Measurements from ENCODE around the gene DHFR2. TPM values are rescaled to one million over a fixed set of nuclear protein-coding genes. Genes with fewer than 3 reads are reported as not detected.

Gene DHFR2
- total RNA-seq, 4 donors from 2014 or later = 2.8 to 4.9 (median 3.6) TPM

- TF ChIP-seq CTCF (IDR thresholded peaks at IDR 0.05) = no peak
- ATAC-seq (ENCODE audit: low FRiP score) = no peak
- no peak for DNase-seq (ENCODE audit: low spot score)
Measured at GRCh38 chr3:94015025-94015424, 47.7 kb downstream of the DHFR2 start.

DNA sequence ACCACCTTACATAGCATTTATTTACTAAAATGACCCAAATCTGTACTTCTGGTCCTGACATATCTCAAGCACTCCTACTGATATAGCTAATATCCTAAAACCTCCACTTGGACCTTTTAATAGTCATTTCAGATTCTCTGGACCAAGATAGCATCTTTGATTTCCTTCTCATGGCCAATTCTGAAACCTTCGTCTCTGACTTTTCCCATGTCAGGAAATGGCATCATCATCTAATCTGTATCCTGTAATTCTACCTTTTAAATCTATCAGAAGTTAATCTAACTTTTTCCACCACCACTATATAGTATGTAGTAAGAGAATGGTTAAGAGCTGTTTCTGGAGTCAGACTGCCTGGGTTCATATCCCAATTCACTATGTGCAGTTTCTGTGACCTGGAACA, 50.5 kb downstream of the DHFR2 start:
- TF ChIP-seq CTCF (IDR thresholded peaks at IDR 0.05) = no peak
- DNase-seq (ENCODE audit: low spot score) = no peak
- no peak for ATAC-seq (ENCODE audit: low FRiP score)

- no peak for TF ChIP-seq CTCF (IDR thresholded peaks at IDR 0.05)
- DNase-seq (ENCODE audit: low spot score) (no peak), ATAC-seq (ENCODE audit: low FRiP score) (no peak)
Measured at GRCh38 chr3:94011233-94011711, 51.4 kb downstream of the DHFR2 start.

GRCh38 chr3:94009608-94010007, 53.1 kb downstream of the DHFR2 start:
- no peak for ATAC-seq (ENCODE audit: low FRiP score)
- TF ChIP-seq CTCF (IDR thresholded peaks at IDR 0.05) = no peak

GRCh38 chr3:94008253-94008652, 54.5 kb downstream of the DHFR2 start:
- DNase-seq (ENCODE audit: low spot score) = no peak
- no peak for ATAC-seq (ENCODE audit: low FRiP score)
- no peak for TF ChIP-seq CTCF (IDR thresholded peaks at IDR 0.05)

More at GRCh38 chr3:94009608-94010007, 53.1 kb downstream of the DHFR2 start:
- DNase-seq (ENCODE audit: low spot score) = no peak

Other genes starting within 250 kb of the DHFR2 start
- gene PROS1, start 89.0 kb downstream of the DHFR2 start, total RNA-seq = 10 to 100 TPM; 46.5 to 98.8 (median 63.9) TPM
- gene ARL13B, start 82.8 kb downstream of the DHFR2 start, total RNA-seq = 10 to 100 TPM in 3 of 4 donors, 1 to 10 TPM in 1; 6.8 to 14.5 (median 12.1) TPM
- not detected for gene STX19, start 34.3 kb downstream of the DHFR2 start, total RNA-seq
- 10 to 100 TPM in 2 of 4 donors, 1 to 10 TPM in 2; 5.6 to 10.2 (median 9.1) TPM for gene NSUN3, start 145 bp upstream of the DHFR2 start, total RNA-seq